Right lobe of liver (tissue), 6 donors: ENCODE measurements around the gene RSAD1. TPM values are rescaled to one million over a fixed set of nuclear protein-coding genes. Genes with fewer than 3 reads are reported as not detected.
A peak's percentile ranks its signal among the peaks of the same experiment; 100 is the strongest.
"Not testable (repeated sequence)": the region's sequence is repeated elsewhere in the genome, so short reads cannot be mapped to it uniquely, and the experiment has no call there.

Source experiments
- ATAC-seq, 4 donors: fragments of 200-7000 bp; cut with Tn5 transposase; one replicate each; pipeline ENCODE4 v1.9.1; 2020; ENCODE audit warnings: mild to moderate bottlenecking in 4 of 4, moderate library complexity in 4 of 4
- DNase-seq, 3 donors: peaks; one replicate each; pipeline ENCODE4 v3.0.0-alpha.2; 2020
- H3K27ac ChIP-seq, 3 donors: fragments of 200-600 bp; one replicate each; pipeline ENCODE4 v1.8.0; 2022
- H3K27me3 ChIP-seq, 2 donors: fragments of 200-600 bp; one replicate each; pipeline ENCODE4 v1.8.0; 2022
- H3K36me3 ChIP-seq, 4 donors: fragments of 200-600 bp; sonication (generic) in 1 of 4; one replicate each; pipeline versions ENCODE4 v1.5.1 to v1.8.0; 2017 to 2022; ENCODE audit warnings: control low read depth in 1 of 4
- H3K4me1 ChIP-seq, 4 donors: fragments of 200-600 bp; sonication (generic) in 1 of 4; one replicate each; pipeline versions ENCODE4 v1.5.1 to v1.8.0; 2017 to 2022; ENCODE audit warnings: control low read depth in 1 of 4
- H3K4me3 ChIP-seq, 3 donors: fragments of 200-600 bp; one replicate each; pipeline ENCODE4 v1.8.0; 2022
- H3K9me3 ChIP-seq, 4 donors: fragments of 200-600 bp; sonication (generic) in 1 of 4; one replicate each; pipeline versions ENCODE4 v1.5.1 to v1.8.0; 2017 to 2022; ENCODE audit warnings: control low read depth in 1 of 4
- POLR2A ChIP-seq: fragments of 450-650 bp; IDR thresholded peaks from one replicate; pipeline ENCODE4 v1.6.1; 2017; ENCODE audit warnings: antibody characterized with exemption, mild to moderate bottlenecking
- WGBS: methylation state at CpG from one replicate; pipeline ENCODE4 v1.1.6; 2018; ENCODE audit warnings: low coverage, low lambda C conversion rate; ENCODE audit not compliant: insufficient coverage; ENCODE audit errors: missing lambda C conversion rate; 5-methylcytosine and 5-hydroxymethylcytosine counted together
- intact Hi-C, 2 donors: fragments of 100-400 bp; cut with DNase I; formaldehyde crosslinking; loops; one replicate each; pipeline versions ENCODE4 v1.11.2 to v1.14.1; 2022
- total RNA-seq, 6 experiments: library from RNA; depleted of rRNA in 2 of 6; stranded (reverse); fragments of >200 nt in 2 of 6; fragmentation: NEBNext Ultra II Directional in 3 of 6; extraction: Animal tissue kit (Norgen Biotek cat#: 25700) in 3 of 6; gene quantifications; one replicate each; pipeline versions ENCODE4 v1.1.0 to v1.2.4, GENCODE V29; 2016 to 2023
- TF ChIP-seq, protein P1 (sequence below), 4 donors: fragments of 200-600 bp in 3 of 4; fragments of 450-650 bp in 1 of 4; IDR thresholded peaks; one replicate each; pipeline versions ENCODE4 v1.5.1 to v1.8.0; 2016 to 2022; ENCODE audit warnings: antibody characterized with exemption in 4 of 4, mild to moderate bottlenecking in 2 of 4
- donor health status: DM: no; HTN: yes; CAD: no.
- donor health status: DM: no; HTN: no; CAD: no.
- donor health status: DM: no; HTN: no; CAD: no.
- donor health status: DM: no; HTN: yes; CAD: no.
- donor health status: DM: no; HTN: yes; CAD: no.

Gene RSAD1
- total RNA-seq, 6 experiments from 2014 or later: 17.9 to 26.6 (median 23.4) TPM

DNA sequence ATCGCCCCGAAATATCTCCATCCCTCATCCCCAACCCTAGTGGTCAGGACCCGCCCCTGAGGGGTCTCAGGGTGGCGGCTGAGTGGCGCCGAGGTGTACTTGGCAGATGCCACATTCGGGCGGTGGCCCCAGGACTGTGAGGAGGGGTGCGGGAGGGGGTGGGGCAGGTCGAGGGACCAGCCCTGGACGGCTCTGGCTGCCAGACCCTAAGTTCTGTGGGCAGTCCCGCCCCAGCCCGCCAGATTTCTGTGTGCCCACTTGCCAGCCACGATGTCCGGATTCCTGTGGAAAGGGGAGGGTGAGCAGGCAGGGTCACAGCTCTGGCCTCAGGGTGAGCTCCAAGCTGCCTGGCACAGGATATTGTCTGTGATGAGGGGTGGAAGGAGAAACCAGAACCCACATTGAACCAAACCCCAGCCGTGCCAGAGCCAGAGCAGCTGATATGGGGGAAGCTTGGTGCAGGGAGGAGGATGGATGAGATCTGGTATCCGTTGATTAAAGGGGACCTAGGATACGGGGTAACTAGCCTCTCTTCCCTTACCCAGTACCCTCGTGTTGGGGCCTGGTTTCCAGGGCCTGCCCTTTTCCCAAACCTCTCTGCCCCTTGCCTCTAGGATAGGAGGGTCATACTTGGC lies 8.9 kb upstream of the RSAD1 start:
- DNase-seq: peak in 1 of 3 donors; percentile 46
- TF ChIP-seq POLR2A: no peak
- intact Hi-C loops: no loop called here
- H3K27me3 ChIP-seq: no peaks in the 10 kb centered on the region
- no peak overlapping the region for H3K27ac ChIP-seq
- H3K9me3 ChIP-seq: no peaks in the 10 kb centered on the region
- WGBS: 60% methylated on average over 16 of the region's 19 CpGs
- peaks cover 0 to 8% (median 0%) of the 10 kb centered on the region in 4 donors for H3K36me3 ChIP-seq
- ATAC-seq: no peak
- H3K4me1 ChIP-seq: peaks cover 0 to 56% (median 15%) of the 10 kb centered on the region in 4 donors
- H3K4me3 ChIP-seq: no peak overlapping the region

DNA sequence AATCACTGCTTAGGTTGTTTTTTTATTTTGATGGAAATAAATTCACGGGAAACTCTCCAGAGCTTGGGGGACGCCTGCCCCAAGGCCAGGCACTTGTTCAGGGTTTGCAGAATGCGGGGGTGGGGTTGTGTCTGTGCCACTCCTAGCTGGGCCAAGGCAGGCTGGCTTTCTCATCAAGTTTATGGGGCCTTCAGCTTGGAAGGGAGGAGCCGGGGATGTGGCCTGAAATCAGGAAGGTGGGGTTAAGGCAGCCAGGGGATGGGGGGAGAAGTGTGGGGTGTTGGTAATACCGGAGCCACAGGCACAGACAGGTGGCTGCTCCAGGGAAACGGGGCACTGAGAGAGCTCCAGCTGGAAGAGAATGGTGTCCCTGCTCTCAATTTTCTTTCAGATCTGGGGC lies 8.2 kb upstream of the RSAD1 start:
- H3K9me3 ChIP-seq: no peaks in the 10 kb centered on the region
- H3K27me3 ChIP-seq: no peaks in the 10 kb centered on the region
- H3K4me1 ChIP-seq: peaks cover 0 to 59% (median 18%) of the 10 kb centered on the region in 4 donors
- intact Hi-C loops: no loop called here
- no peak for TF ChIP-seq POLR2A
- TF ChIP-seq, protein P1, sequence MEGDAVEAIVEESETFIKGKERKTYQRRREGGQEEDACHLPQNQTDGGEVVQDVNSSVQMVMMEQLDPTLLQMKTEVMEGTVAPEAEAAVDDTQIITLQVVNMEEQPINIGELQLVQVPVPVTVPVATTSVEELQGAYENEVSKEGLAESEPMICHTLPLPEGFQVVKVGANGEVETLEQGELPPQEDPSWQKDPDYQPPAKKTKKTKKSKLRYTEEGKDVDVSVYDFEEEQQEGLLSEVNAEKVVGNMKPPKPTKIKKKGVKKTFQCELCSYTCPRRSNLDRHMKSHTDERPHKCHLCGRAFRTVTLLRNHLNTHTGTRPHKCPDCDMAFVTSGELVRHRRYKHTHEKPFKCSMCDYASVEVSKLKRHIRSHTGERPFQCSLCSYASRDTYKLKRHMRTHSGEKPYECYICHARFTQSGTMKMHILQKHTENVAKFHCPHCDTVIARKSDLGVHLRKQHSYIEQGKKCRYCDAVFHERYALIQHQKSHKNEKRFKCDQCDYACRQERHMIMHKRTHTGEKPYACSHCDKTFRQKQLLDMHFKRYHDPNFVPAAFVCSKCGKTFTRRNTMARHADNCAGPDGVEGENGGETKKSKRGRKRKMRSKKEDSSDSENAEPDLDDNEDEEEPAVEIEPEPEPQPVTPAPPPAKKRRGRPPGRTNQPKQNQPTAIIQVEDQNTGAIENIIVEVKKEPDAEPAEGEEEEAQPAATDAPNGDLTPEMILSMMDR (IDR thresholded peaks at IDR 0.05): no peak
- WGBS: 51% methylated on average over 4 of the region's 6 CpGs
- DNase-seq (no peak), ATAC-seq (no peak)
- no peak overlapping the region for H3K27ac ChIP-seq
- peaks cover 0 to 8% (median 0%) of the 10 kb centered on the region in 4 donors for H3K36me3 ChIP-seq
- H3K4me3 ChIP-seq: no peak overlapping the region

DNA sequence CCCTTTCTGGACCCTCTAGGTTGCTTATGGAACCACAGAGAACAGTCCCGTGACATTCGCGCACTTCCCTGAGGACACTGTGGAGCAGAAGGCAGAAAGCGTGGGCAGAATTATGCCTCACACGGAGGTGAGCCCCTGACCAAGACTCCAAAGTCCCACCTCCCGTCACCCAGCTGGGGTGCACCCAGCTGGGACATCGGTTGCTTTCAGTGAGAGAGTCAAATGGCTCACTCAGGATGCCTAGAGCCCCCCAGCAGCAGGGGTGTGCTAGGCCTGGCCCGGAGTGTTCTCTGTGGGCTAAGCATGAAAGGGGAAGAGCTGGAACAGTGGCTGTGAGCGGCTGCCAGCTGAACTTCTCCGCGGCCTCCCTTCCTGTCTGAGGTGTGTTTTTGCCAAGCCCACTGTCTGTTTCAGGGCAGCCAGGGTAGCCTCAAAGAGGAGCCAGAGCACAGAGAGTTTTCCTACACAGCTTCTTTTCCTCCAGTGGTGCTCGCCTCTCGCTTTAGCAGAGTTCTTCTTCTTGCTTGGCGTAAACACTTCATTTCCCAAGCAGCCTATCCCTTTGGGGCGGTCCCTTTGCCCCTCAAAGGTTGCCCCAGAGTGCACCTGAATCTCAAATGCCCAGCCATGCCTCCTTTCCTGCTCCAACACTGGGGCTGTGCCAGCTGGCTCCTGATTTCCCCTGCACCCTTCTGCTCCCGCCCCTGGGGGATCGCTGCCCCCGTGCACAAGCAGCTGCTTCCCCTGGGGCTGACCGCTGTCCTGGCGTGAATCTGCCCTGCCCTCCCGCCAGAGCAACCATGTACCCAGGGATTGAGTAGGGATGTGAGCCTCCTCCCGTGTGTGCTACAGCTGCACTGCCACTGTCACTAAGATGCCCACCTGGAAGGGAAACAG lies 7.4 kb upstream of the RSAD1 start:
- peaks cover 0 to 62% (median 18%) of the 10 kb centered on the region in 4 donors for H3K4me1 ChIP-seq
- H3K27ac ChIP-seq: no peak overlapping the region
- intact Hi-C loops: no loop called here
- no peak overlapping the region for H3K4me3 ChIP-seq
- 54% methylated on average over 13 of the region's 22 CpGs for WGBS
- DNase-seq: peak in 2 of 3 donors; percentile 61 to 62
- no peak for TF ChIP-seq POLR2A
- TF ChIP-seq, protein P1 (IDR thresholded peaks at IDR 0.05): no peak
- ATAC-seq: no peak
- no peaks in the 10 kb centered on the region for H3K27me3 ChIP-seq
- peaks cover 0 to 8% (median 0%) of the 10 kb centered on the region in 4 donors for H3K36me3 ChIP-seq
- no peaks in the 10 kb centered on the region for H3K9me3 ChIP-seq

- ATAC-seq (no peak), DNase-seq (no peak)
- peaks cover 0 to 59% (median 18%) of the 10 kb centered on the region in 4 donors for H3K4me1 ChIP-seq
- no peaks in the 10 kb centered on the region for H3K9me3 ChIP-seq
- no peak overlapping the region for H3K27ac ChIP-seq
- intact Hi-C loops: no loop called here
- WGBS: 96% methylated on average over 5 of the region's 10 CpGs
- TF ChIP-seq, protein P1 (IDR thresholded peaks at IDR 0.05): no peak
- TF ChIP-seq POLR2A: no peak
- H3K27me3 ChIP-seq: no peaks in the 10 kb centered on the region
- H3K4me3 ChIP-seq: no peak overlapping the region
- H3K36me3 ChIP-seq: peaks cover 0 to 8% (median 0%) of the 10 kb centered on the region in 4 donors
These were observed 6.4 kb upstream of the RSAD1 start for GRCh38 chr17:50472286-50472685.

- DNase-seq, H3K9me3 ChIP-seq, H3K27ac ChIP-seq, ATAC-seq, intact Hi-C loops, H3K36me3 ChIP-seq, H3K4me3 ChIP-seq, H3K27me3 ChIP-seq: not testable (repeated sequence)
- H3K4me1 ChIP-seq: peaks cover 0 to 61% (median 20%) of the 10 kb centered on the region in 4 donors
- 86% methylated on average over 13 of the region's 13 CpGs for WGBS
These were observed 5.9 kb upstream of the RSAD1 start for GRCh38 chr17:50472761-50473161.
